PC-3 (cell line): ENCODE data around the gene STIM1. TPM values are rescaled to one million over a fixed set of nuclear protein-coding genes. Genes with fewer than 3 reads are reported as not detected.

Experiments
- ATAC-seq: fragments of 200-7000 bp; cut with Tn5 transposase; 2 replicates; pipeline ENCODE4 v1.9.1; 2020; ENCODE audit warnings: mild to moderate bottlenecking, moderate library complexity
- BruUV-seq: library from RNA; stranded (reverse); fragments of 400-500 nt; replicated peaks from 2 replicates; lab custom pipeline; 2021; lab: Mats Ljungman, UMichigan
- CTCF ChIA-PET: fragments of 300-600 bp; sonication (Branson Sonifier 250); formaldehyde crosslinking; loops from one replicate; lab custom pipeline; 2022; ENCODE audit warnings: antibody characterized with exemption; lab: Charles Lee
- POLR2A ChIA-PET: fragments of 300-600 bp; sonication (Branson Sonifier 250); formaldehyde crosslinking; loops from one replicate; lab custom pipeline; 2022; ENCODE audit warnings: antibody characterized with exemption; ENCODE audit not compliant: unreplicated experiment; lab: Charles Lee
- DNase-seq: peaks from one replicate; pipeline ENCODE4 v3.0.0-alpha.2; 2015
- H2AFZ ChIP-seq: fragments of 300-600 bp; sonication (generic); 2 replicates; pipeline ENCODE4 v1.6.0; 2016; ENCODE audit warnings: antibody characterized with exemption, low read length
- H3F3A ChIP-seq: fragments of 300-600 bp; sonication (generic); one replicate; pipeline ENCODE4 v1.6.0; 2017; ENCODE audit warnings: antibody characterized with exemption, low read length, control low read depth, mild to moderate bottlenecking; ENCODE audit not compliant: unreplicated experiment
- H3K27ac ChIP-seq: fragments of 300-600 bp; sonication (generic); 2 replicates; pipeline ENCODE4 v1.5.1; 2016; ENCODE audit warnings: mild to moderate bottlenecking, low read length
- H3K27me3 ChIP-seq: fragments of 300-600 bp; sonication (generic); 2 replicates; pipeline ENCODE4 v1.6.1; 2016; ENCODE audit warnings: low read length, mixed read lengths
- H3K36me3 ChIP-seq: fragments of 300-600 bp; sonication (generic); 2 replicates; pipeline ENCODE4 v1.6.1; 2016; ENCODE audit warnings: low read depth, mixed run types, low read length, mixed read lengths
- H3K4me1 ChIP-seq: fragments of 300-600 bp; sonication (generic); 2 replicates; pipeline ENCODE4 v1.5.1; 2016; ENCODE audit warnings: low read length; ENCODE audit not compliant: insufficient read depth
- H3K4me2 ChIP-seq: fragments of 300-600 bp; sonication (generic); 2 replicates; pipeline ENCODE4 v1.6.0; 2016; ENCODE audit warnings: low read length
- H3K4me3 ChIP-seq: fragments of 300-600 bp; sonication (generic); 2 replicates; pipeline ENCODE4 v1.5.1; 2016; ENCODE audit warnings: mild to moderate bottlenecking, low read length, mixed read lengths
- H3K79me2 ChIP-seq: fragments of 300-600 bp; sonication (generic); 2 replicates; pipeline ENCODE4 v1.6.1; 2017; ENCODE audit warnings: low read length, mixed read lengths
- H3K9ac ChIP-seq: fragments of 300-600 bp; sonication (generic); 2 replicates; pipeline ENCODE4 v1.6.0; 2016; ENCODE audit warnings: mild to moderate bottlenecking, low read length
- H3K9me2 ChIP-seq: fragments of 300-600 bp; sonication (generic); replicated peaks from 2 replicates; pipeline ENCODE4 v1.6.1; 2016; ENCODE audit warnings: mixed run types, low read length, mixed read lengths
- H3K9me3 ChIP-seq: fragments of 300-600 bp; sonication (generic); 2 replicates; pipeline ENCODE4 v1.6.1; 2016; ENCODE audit warnings: low read length, mixed read lengths
- H4K20me1 ChIP-seq: fragments of 300-600 bp; sonication (generic); 2 replicates; pipeline ENCODE4 v1.6.1; 2016; ENCODE audit warnings: low read length, mixed read lengths
- CTCF ChIP-seq: fragments of 300-600 bp; sonication (generic); conservative IDR thresholded peaks from 2 replicates; pipeline ENCODE4 v1.5.1; 2017; ENCODE audit warnings: antibody characterized with exemption, low read depth, mild to moderate bottlenecking, low read length
- EZH2 ChIP-seq: fragments of 300-600 bp; sonication (generic); IDR thresholded peaks from one replicate; pipeline ENCODE4 v1.6.1; 2017; ENCODE audit warnings: antibody characterized with exemption, mild to moderate bottlenecking, low read length; ENCODE audit not compliant: unreplicated experiment
- EZH2phosphoT487 ChIP-seq: fragments of 300-600 bp; sonication (generic); IDR thresholded peaks from 2 replicates; pipeline ENCODE4 v1.6.1; 2018; ENCODE audit warnings: mild to moderate bottlenecking, antibody characterized with exemption, low read length, borderline replicate concordance
- intact Hi-C: fragments of 100-400 bp; cut with micrococcal nuclease; formaldehyde crosslinking; loops from 2 replicates; pipeline ENCODE4 v1.9.0; 2023
- total RNA-seq: library from RNA; depleted of rRNA; stranded (reverse); fragments of >200 nt; gene quantifications from 2 replicates; pipeline ENCODE4 v1.2.3, GENCODE V29; 2014

STIM1 gene
- total RNA-seq, 1 experiment from 2014 or later: 22.8 TPM

DNA sequence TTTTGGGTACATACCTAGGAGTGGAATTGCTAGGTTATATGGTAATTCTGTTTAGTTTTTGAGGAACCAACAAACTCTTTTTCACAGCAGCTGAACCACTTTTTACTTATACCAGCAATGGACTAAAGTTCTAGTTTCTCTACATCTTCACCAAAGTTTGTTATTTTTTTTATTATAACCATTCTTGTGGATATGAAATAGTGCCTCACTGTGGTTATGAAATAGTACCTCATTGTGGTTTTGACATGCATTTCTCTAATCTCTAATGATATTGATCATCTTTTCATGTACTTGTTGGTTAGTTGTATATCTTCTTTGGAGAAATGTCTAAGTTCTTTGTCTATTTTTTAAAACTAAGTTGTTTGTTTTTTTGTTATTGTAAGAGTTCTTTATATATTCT, 27.2 kb downstream of the STIM1 start:
- H3K9me3 ChIP-seq: no peaks in the 10 kb centered on the region
- BruUV-seq: no TSS peak
- H3F3A ChIP-seq: no peaks in the 10 kb centered on the region
- H3K36me3 ChIP-seq: no peaks in the 10 kb centered on the region
- intact Hi-C loops: no loop called here
- POLR2A ChIA-PET: no interaction called here
- TF ChIP-seq CTCF (0 out of 2 replicates have a peak, but pooled peaks have one; percentile 13), EZH2phosphoT487 (no peak)
- H3K9ac ChIP-seq: no peak overlapping the region
- H3K4me3 ChIP-seq: no peak overlapping the region
- CTCF ChIA-PET: no interaction called here
- peaks cover 34% of the 10 kb centered on the region for H3K4me1 ChIP-seq
- no peaks in the 10 kb centered on the region for H3K9me2 ChIP-seq
- peaks cover 39% of the 10 kb centered on the region for H3K79me2 ChIP-seq
- DNase-seq (no peak), ATAC-seq (no peak)
- no peak overlapping the region for H2AFZ ChIP-seq
- no peak overlapping the region for H3K4me2 ChIP-seq
- no peak overlapping the region for H3K27ac ChIP-seq
- no peaks in the 10 kb centered on the region for H3K27me3 ChIP-seq
- H4K20me1 ChIP-seq: no peaks in the 10 kb centered on the region

DNA sequence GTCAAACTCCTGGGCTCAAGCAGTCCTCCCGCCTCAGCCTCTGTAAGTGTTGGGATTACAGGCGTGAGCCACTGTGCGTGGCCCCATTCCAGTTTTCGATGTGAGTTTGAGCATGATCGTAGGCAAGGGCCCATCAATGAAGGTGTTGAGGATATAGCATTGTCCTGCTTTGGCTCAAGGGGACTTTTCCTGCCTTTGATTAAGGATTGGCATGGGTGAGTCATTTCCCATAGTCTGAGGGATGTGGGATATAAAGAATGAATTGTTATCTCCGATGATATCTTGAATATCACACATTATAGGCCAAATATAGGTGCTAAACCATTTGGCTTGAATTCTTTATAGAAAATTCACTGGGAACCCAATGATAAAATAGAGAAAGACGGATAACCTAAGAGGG, 30.4 kb downstream of the STIM1 start:
- no peaks in the 10 kb centered on the region for H3K36me3 ChIP-seq
- H3K27ac ChIP-seq: peak overlapping the region; percentile 56
- peaks cover 12% of the 10 kb centered on the region for H3K4me1 ChIP-seq
- no peaks in the 10 kb centered on the region for H3K9me3 ChIP-seq
- ChIA-PET CTCF (interaction anchor here (0.6 kb wide), 1 partner anchor 183 kb away, joined by 3 read pairs; no protein-coding TSS in a partner anchor), POLR2A (no interaction called here)
- DNase-seq (peak; percentile 75), ATAC-seq (peak; percentile 93)
- intact Hi-C loops: no loop called here
- TF ChIP-seq CTCF: no peak
- TF ChIP-seq EZH2: no peak
- TF ChIP-seq EZH2phosphoT487: no peak
- no peaks in the 10 kb centered on the region for H3K27me3 ChIP-seq
- H4K20me1 ChIP-seq: no peaks in the 10 kb centered on the region
- H3K4me3 ChIP-seq: no peak overlapping the region
- no peak overlapping the region for H3K9ac ChIP-seq
- H2AFZ ChIP-seq: no peak overlapping the region
- H3F3A ChIP-seq: no peaks in the 10 kb centered on the region
- peaks cover 16% of the 10 kb centered on the region for H3K79me2 ChIP-seq
- H3K4me2 ChIP-seq: peak overlapping the region; percentile 65
- no peaks in the 10 kb centered on the region for H3K9me2 ChIP-seq
- BruUV-seq: no TSS peak

GRCh38 chr11:3886985-3887384, 31.5 kb downstream of the STIM1 start:
- intact Hi-C loops: no loop called here
- Histone ChIP-seq H3K79me2 (peaks cover 16% of the 10 kb centered on the region), H3K9me3 (no peaks in the 10 kb centered on the region), H3K9ac (no peak overlapping the region), H3K36me3 (no peaks in the 10 kb centered on the region), H4K20me1 (no peaks in the 10 kb centered on the region), H3K4me1 (peaks cover 9% of the 10 kb centered on the region), H3K4me2 (no peak overlapping the region), H3K27ac (no peak overlapping the region), H3K9me2 (no peaks in the 10 kb centered on the region), H2AFZ (no peak overlapping the region), H3K4me3 (no peak overlapping the region), H3K27me3 (no peaks in the 10 kb centered on the region), H3F3A (no peaks in the 10 kb centered on the region)
- BruUV-seq: no TSS peak
- POLR2A ChIA-PET: no interaction called here
- no peak for ATAC-seq
- CTCF ChIA-PET: no interaction called here
- no peak for TF ChIP-seq CTCF
- no peak for TF ChIP-seq EZH2
- no peak for TF ChIP-seq EZH2phosphoT487
- DNase-seq: no peak
